ENCODE measurements around the gene NR1I3.
"Not testable (repeated sequence)": the region's sequence is repeated elsewhere in the genome, so short reads cannot be mapped to it uniquely, and the experiment has no call there.

NR1I3 gene, protein sequence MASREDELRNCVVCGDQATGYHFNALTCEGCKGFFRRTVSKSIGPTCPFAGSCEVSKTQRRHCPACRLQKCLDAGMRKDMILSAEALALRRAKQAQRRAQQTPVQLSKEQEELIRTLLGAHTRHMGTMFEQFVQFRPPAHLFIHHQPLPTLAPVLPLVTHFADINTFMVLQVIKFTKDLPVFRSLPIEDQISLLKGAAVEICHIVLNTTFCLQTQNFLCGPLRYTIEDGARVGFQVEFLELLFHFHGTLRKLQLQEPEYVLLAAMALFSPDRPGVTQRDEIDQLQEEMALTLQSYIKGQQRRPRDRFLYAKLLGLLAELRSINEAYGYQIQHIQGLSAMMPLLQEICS

GRCh38 chr1:161238039-161238473 is at the start of gene NR1I3:
TSS of gene NR1I3 (minus strand) at chr1:161238203. CDS start at chr1:161236565, 1,638 bp downstream.
- DNase-seq: no peak

DNA sequence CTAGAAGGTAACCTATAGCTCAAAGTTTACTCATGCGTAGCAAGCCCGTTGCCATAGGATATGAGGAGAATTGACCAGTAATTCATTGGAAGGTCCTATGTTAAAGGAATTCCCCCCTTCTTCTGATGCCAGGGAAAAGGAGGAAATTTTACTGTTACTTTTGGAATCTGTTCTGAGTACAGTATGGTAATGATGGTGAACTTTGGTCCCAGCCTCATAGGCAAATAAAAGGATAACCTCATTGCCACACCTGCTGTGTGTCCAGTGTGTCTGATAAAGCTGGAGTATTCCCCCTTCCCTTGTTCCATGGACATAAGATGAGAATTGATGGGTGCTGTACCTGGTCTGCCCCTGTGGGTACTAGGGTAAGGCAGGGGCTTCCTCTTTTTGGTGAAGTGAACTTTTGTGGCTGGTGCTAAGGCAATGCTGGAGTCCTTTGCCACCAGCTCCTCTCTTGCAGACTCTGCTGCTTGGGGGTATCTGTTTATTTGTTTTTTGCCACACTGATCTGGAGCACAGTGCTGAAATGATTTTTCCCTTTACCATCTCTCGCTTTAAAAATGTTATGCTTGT is 49.6 kb upstream of the NR1I3 start:
- DNase-seq: no peak

- DNase-seq: no peak
Measured at GRCh38 chr1:161285521-161285920, 47.5 kb upstream of the NR1I3 start.

DNA sequence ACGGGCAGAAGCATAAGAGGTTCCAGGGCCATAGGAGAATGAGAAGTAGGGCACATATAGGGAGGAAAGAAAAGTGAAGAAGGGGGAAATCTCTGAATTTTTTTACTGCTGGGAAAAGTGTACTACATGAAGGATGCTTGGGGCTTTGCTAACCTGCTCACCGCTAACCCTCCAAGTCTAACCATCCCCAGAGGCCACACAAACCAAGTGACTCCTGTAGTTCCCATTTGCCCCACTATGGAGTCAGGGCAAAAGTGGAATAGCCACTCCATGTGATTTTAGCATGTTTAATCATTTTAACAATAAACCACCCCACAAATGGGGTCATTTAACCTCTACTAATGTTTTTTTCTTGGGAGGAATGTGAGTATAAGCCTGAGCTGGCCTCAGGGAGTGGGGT is 47.1 kb upstream of the NR1I3 start:
- no peak for DNase-seq

DNA sequence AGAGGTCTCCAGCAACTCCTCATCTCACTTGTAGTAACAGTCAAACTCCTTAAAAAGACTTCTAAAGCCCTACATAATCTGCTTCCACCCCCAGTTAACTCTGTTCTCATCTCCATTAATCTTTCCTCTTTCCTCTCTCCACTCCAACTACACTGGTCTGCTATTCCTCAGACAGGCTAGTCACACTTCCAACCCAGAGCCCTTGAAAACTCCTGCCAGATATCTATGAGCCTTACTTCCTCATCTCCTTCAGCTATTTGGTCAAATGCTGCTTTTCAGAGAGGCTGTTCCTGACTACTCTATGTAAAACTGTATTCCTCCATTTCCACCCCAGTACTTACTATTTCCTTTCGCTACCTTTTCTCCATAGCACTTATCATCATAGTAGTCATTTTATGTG is 45.0 kb upstream of the NR1I3 start:
- DNase-seq: no peak

GRCh38 chr1:161274874-161275273 is 36.9 kb upstream of the NR1I3 start:
- DNase-seq: no peak

DNA sequence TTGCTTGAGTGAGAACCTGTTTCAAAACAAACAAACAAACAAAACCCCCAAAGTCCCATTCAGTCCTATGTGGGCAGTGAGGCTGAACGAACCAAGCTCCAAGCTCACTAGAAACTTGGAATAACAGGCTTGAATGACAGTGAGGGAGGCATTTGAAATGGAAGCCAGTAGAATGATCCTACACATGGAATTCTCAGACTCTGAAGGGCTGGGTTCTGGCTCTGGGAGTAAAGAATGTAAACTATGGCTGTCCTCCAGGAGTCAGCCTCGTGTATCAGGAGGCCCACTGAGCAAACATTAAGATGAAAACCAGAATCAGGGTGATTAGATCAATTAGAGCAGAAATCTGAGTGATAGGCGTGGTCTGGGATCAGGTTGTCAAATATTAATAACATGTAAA is 35.4 kb upstream of the NR1I3 start:
- no peak for DNase-seq

DNA sequence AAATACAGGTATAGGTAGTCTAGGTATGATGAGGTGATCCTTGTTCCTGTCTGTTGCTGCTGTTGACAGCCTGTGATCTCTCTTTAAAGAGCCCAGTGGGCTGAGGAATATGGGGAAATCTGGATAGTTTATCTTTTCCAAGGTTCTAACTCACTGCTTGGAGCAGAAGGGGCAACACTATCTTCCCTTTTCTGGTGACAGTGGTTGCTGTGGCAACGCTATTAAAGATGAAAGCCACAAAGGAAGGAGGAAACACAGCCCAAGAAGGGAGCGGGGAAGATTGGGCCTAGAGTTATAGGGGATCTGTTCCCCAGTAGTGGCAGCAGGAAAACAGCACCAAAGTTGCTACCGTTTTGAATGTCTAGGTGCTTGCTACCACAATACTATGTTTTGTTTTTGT is 29.3 kb upstream of the NR1I3 start:
- DNase-seq: no peak

- no peak for DNase-seq
Measured at GRCh38 chr1:161266836-161267235, 28.8 kb upstream of the NR1I3 start.

DNA sequence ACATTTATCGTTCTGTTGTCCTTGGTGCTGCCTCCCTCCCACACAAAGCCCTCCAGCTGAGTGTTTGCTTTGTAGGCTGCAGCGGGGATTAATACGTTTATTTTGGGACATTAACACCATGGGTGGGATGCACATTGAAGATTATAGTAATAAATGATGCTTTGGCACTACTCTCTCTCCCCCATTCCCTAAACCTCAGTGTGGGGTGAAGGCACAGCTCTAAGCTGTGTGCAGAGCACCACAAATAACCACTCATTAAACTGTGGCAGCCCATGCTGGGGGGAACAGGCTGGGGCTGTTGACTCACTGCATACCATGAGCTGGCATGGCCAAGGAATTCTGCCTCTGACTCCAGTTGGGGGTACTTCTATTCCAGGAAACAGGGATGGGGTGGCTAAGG is 28.2 kb upstream of the NR1I3 start:
- DNase-seq: no peak

GRCh38 chr1:161265305-161265704 is 27.3 kb upstream of the NR1I3 start:
- no peak for DNase-seq

GRCh38 chr1:161261261-161262235 is 23.5 kb upstream of the NR1I3 start:
- no peak for DNase-seq

DNA sequence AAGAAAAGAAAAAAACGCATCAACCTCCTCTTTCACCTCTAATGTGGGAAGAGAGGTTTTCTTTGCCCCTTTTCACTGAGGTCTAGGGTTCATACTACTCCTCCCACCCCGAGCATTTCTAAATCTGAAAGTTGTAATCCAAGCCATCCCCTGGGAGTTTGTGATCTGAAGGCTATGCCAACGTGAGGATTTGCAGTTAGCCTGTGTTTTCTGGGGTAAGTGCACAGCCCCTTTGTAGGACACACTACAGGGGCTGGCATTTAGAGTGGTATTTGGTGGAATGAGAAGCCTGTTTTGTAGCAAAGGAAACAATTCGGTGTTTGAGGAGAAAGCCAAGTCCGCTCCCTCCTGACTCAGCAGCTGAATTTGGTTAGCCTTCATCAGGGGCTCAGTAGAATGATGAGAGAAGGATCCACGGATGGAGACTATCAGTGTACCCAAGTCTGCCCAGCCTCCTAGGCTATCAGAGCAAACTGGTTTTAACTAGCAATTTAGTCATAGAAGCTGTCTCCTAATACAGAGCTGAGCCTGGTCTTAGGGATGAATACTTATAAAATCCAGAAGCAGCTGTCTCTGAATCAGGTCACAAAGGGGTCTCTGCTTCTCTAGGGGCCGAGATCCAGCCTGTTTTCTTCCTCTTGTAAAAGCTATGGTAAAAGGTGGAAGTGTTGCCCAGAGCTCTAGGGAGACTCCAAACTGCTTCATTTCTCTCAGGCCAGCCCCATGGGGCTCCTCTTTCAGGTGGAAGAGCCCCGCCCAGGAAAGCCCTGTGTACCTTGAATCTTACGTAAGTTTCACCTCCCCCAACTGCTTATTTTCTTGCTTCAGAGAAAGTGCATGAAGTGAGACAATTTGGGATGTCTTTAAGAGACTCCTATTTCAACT is 22.6 kb upstream of the NR1I3 start:
- DNase-seq: no peak

GRCh38 chr1:161259765-161260164 is 21.8 kb upstream of the NR1I3 start:
- no peak for DNase-seq

DNA sequence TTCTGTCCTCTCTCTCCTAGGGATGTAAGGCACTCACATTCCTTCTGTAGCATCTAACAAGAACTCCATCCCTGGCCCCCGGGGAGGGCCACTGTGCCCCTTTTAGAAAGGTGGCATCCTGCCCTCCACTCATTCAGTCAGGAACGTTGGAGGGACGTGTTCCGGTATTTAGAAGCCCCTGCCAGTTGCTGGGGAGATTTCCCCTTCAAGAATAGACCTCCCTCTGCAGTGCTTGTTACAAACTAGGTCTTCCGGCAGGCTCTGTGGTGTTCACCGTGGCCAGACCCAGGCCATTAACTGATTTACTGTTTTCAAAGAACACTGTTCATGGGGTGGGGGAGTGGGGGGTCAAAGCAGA is 21.3 kb upstream of the NR1I3 start:
- DNase-seq: no peak

- DNase-seq: no peak
Measured at GRCh38 chr1:161258439-161259344, 20.7 kb upstream of the NR1I3 start, which contains the start of gene PCP4L1. TSS of gene PCP4L1 (plus strand) at chr1:161258745. CDS start at chr1:161258975, 230 bp downstream.

DNA sequence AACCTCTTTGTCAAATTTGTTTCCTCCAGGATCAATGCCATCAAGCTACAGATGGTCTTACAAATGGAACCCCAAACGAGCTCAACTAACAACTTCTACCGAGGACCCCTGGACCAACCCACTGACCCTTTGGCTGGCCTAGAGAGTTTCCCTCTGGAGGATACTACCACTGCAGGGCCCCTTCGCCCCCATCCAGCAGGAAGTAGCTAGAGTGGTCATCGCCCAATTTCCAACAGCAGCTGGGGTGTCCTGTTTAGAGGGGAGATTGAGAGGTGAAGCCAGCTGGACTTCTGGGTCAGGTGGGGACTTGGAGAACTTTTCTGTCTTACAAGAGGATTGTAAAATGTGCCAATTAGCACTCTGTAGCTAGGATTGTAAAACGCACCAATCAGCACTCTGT is 19.1 kb upstream of the NR1I3 start:
- DNase-seq: not testable (repeated sequence)

DNA sequence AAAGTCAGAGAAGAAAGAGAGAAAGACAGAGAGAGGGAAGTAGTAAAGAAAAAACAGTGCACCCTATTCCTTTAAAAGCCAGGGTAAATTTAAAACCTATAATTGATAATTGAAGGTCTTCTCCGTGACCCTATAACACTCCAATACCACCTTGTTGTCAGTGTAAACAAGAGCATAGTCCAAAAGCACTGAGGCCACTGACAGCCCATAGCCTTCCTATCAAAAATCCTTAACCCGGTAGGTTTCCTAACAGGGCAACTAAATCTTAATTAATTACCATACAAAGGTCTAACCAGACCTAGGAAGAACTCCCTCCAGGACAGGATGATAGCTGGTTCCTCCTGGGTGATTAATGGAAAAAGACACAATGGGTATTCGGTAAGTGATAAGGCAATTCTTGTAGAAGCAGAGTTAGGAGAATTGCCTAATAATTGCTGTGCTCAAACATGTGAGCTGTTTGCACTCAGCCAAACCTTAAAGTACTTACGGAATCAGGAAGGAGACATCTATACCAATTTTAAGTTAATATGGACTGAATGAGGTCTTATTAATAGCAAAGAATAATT is 18.0 kb upstream of the NR1I3 start:
- not testable (repeated sequence) for DNase-seq

- not testable (repeated sequence) for DNase-seq
Measured at GRCh38 chr1:161255302-161255701, 17.3 kb upstream of the NR1I3 start.

- DNase-seq: no peak
Measured at GRCh38 chr1:161251579-161251978, 13.6 kb upstream of the NR1I3 start.

DNA sequence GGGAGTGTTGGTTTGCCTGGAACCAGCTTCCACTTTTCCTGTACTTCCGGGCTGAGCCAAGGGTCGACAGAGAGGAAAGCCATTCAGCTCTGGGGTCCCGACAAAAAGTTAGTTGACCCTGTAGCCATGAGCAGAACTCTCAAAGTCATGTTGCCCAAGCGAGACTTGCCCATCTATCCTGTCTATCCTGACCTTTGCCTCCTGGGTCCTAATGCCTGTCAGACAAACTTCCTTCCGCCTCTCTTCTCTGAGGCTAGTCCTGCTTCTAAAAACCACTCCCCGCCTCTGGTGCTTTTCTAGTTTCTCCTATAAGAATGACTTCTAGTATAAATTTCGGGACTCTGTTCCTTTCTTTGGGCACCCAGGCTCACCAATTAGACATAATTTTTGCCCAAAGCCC is 12.8 kb upstream of the NR1I3 start:
- no peak for DNase-seq

All from amniotic stem cell (primary cell).